NCI-H69 (cell line): ENCODE measurements around the gene DVL1.

Source experiments
- DNase-seq: peaks from one replicate; lab custom pipeline; 2025; lab: John Stamatoyannopoulos, UW

The DVL1 gene

GRCh38 chr1:1295154-1295923 lies 53.9 kb downstream of the DVL1 start:
- no peak for DNase-seq

- DNase-seq = no peak
These were observed 54.8 kb downstream of the DVL1 start for GRCh38 chr1:1294250-1294890.

- DNase-seq = no peak
These were observed 55.7 kb downstream of the DVL1 start for GRCh38 chr1:1293263-1294249.

GRCh38 chr1:1292851-1293250 lies 56.4 kb downstream of the DVL1 start:
- DNase-seq = no peak

GRCh38 chr1:1292442-1292779 lies 56.8 kb downstream of the DVL1 start:
- no peak for DNase-seq

GRCh38 chr1:1291548-1292441 lies 57.4 kb downstream of the DVL1 start:
- DNase-seq = peak; percentile 80

GRCh38 chr1:1291023-1291528 lies 58.1 kb downstream of the DVL1 start:
- peak; percentile 66 for DNase-seq

GRCh38 chr1:1290238-1290731 lies 58.9 kb downstream of the DVL1 start:
- DNase-seq = peak; percentile 56

GRCh38 chr1:1287288-1288110 lies 61.7 kb downstream of the DVL1 start:
- DNase-seq = peak; percentile 47

GRCh38 chr1:1286313-1287261 lies 62.6 kb downstream of the DVL1 start:
- DNase-seq = no peak

- DNase-seq = no peak
These were observed 63.5 kb downstream of the DVL1 start for GRCh38 chr1:1285611-1286311.
